GM19467 (cell line): Measurements from ENCODE around the gene EBNA1BP2.
"Not testable (repeated sequence)": the region's sequence is repeated elsewhere in the genome, so short reads cannot be mapped to it uniquely, and the experiment has no call there.

Source experiments
- ATAC-seq: cut with Tn5 transposase; IDR thresholded peaks from one replicate; pipeline ENCODE4 v1.9.1; 2021; ENCODE audit warnings: mild to moderate bottlenecking, moderate library complexity; ENCODE audit not compliant: unreplicated experiment

Gene EBNA1BP2, protein sequence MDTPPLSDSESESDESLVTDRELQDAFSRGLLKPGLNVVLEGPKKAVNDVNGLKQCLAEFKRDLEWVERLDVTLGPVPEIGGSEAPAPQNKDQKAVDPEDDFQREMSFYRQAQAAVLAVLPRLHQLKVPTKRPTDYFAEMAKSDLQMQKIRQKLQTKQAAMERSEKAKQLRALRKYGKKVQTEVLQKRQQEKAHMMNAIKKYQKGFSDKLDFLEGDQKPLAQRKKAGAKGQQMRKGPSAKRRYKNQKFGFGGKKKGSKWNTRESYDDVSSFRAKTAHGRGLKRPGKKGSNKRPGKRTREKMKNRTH

DNA sequence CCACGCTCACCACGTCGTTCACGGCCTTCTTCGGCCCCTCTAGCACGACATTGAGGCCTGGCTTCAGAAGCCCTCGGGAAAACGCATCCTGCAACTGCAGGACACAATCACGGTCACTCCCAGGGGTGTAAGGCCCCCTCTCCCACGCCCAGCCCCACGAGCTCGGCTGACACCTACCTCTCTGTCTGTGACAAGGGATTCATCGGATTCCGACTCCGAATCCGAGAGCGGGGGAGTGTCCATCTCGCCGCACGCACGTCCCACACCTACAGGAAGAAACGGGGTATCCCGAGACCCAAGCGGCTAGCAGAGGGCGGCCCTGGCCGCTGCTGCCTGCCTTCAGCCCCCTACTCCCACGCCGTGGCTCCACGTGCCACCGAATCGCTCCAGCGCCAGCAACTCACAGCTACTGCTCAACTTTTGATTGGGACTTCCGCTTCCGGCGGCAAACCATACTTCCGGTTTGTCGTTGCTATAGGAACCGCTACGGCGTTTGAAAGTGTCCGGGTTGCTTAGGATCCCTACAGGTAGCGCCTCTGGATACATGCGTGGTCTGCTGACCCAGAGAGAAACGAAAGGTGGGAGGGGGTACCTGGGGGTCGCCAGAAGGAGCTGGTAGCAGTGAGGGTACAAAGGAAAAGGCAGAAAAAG is at the start of gene EBNA1BP2, which contains the start of gene CFAP57:
Gene EBNA1BP2 (minus strand): TSS at position 415 of the 651 bp plus-strand sequence. CDS start 172 bp downstream, at position 243.
Gene CFAP57 (plus strand): TSS at position 455 of the 651 bp plus-strand sequence. CDS start 424 bp downstream, outside the sequence.
- ATAC-seq = peak; percentile 86

DNA sequence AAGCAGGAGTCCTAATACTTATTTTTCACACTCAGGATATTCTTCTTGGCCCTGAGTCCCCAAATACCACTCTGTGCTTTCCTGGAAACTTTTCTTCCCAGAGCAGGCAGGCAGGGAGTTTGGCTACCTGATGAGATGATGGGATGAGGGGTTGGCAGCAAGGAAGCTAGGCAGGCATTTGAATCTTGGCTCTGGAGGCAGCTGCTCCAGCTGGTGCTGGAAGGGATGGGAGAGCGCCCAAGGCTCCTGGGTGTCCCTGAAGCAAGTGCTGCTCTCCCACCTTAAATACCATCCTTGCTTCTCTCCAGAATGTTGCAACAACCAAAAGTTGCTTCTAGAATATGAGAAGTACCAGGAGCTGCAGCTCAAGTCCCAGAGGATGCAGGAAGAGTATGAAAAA is 49.7 kb upstream of the EBNA1BP2 start:
- no peak for ATAC-seq

DNA sequence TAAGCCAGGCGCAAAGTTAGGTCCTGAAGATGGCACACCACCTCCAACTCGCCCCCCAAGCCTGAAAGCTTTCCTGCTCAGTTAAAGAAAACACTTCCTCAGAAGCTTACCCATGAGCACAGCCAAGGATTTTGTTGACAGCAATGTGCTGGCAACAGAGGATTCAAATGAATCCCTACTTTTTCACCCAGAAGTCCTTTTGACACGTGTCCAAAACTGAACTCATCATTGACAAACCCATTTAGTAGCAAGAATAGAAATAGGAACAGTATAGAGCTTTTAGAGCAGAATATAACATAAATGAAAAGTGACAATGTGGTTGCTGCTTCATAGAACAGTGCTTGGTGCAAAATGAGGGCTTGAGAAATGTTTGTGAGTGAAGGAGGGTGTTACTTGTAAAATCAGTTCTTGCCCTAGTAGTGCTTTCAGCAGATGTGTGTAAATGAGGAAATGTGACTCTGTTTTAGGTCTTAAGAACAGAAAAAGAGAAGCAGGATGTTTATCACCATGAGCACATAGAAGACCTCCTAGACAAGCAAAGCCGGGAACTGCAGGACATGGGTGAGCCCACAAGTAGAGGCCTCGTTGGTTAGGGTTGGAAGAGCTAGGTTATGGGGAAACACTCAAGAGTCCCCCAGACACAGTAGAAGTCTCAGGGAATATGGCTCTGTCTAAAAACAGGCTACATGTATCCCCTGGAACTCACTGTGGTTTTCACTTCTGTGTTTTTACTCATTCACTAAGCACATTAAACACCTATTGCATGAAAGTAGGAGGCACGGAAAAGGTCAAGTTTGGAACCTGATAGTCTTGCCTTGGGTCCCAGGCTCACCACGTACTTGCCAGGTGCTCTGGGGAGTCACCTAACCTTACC is 49.1 kb upstream of the EBNA1BP2 start:
- ATAC-seq = peak; percentile 64

DNA sequence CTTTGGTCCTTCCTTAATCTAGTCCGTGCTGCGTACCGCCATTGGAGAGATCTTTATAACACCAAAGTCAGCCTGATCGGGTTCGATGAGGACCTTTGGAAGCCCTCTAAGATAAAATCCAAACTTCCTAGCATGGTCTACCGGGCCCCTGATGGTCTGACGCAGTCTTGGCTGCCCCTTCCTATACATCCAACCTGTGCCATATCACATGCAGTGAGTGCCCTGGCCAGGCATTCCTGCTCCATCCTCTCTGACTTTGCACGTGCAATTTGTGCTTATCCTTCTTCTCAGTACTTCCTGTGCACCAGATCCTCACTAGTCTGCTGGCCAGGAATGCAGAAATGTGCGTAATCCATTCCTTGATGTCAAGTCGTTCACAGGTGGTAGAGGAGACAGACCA is 45.7 kb upstream of the EBNA1BP2 start:
- ATAC-seq = no peak

DNA sequence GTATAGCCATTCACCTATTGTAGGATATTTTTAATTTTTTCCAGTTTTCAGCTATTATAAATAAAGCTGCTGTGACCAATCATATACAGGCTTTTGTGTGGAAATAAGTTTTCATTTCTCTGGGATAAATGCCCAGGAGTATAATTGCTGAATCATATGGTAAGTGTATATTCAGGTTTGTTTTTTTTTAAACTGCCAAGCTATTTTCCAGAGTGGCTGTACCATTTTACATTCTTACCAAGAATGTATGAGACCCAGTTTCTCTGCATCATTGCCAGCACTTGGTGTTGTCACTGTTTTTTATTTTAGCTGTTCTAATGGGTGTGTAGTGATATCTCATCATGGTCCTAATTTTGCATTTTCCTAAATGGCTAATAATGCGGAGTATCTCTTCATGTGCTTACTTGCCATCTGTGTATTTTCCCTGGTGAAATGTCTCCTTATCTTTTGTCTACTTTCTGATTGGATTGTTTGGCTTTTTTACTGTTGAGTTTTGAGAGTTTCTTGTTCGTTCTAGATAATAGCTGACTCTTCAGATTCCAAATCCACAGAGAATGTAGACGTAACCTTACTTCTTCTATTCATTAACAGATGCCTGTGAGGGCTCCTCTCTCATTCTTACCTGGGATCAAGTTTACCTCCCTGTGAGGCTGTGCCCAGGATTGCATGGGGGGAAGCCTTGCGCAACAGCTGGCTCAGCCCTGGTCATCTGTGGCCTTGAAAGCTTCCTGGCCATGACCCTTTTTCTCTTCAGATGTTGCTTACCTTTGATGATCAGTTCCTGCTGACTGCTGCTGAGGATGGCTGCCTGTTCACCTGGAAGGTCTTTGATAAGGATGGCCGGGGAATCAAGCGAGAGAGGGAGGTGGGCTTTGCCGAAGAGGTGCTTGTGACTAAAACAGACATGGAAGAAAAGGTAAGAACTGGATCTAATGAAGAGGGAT is 42.7 kb upstream of the EBNA1BP2 start:
- ATAC-seq = no peak

DNA sequence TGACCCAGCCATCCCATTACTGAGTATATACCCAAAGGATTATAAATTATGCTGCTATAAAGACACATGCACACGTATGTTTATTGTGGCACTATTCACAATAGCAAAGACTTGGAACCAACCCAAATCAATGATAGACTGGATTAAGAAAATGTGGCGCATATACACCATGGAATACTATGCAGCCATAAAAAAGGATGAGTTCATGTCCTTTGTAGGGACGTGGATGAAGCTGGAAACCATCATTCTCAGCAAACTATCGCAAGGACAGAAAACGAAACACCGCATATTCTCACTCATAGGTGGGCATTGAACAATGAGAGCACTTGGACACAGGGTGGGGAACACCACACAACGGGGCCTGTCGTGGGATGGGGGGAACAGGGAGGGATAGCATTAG is 36.2 kb upstream of the EBNA1BP2 start:
- ATAC-seq = not testable (repeated sequence)

DNA sequence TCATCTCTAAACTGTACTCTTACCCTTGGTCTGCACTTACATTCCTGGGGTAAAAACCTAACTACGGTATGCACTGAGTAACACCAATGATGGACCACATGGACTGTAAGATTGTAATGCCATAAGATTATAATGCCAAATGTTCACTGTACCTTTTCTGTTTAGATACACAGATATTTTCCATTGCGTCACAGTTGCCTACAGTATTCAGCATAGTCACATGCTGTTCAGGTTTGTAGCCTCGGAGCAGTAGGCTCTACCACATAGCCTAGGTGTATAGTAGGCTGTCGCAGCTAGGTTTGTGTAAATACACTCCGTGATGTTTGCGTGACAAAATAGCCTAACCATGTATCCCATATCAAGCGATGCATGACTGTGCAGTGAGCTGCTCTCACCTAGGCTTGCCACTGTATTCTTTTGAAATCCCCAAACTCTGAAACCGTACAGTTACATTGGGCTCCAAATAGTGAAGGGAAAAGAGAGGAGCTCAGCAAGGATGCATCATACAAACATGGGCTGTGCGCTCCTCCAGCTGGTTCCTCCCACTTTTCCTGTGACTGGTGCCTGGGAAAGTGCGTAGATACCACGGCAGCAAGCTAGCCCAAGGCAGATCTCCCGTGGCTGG is 35.3 kb upstream of the EBNA1BP2 start:
- no peak for ATAC-seq

DNA sequence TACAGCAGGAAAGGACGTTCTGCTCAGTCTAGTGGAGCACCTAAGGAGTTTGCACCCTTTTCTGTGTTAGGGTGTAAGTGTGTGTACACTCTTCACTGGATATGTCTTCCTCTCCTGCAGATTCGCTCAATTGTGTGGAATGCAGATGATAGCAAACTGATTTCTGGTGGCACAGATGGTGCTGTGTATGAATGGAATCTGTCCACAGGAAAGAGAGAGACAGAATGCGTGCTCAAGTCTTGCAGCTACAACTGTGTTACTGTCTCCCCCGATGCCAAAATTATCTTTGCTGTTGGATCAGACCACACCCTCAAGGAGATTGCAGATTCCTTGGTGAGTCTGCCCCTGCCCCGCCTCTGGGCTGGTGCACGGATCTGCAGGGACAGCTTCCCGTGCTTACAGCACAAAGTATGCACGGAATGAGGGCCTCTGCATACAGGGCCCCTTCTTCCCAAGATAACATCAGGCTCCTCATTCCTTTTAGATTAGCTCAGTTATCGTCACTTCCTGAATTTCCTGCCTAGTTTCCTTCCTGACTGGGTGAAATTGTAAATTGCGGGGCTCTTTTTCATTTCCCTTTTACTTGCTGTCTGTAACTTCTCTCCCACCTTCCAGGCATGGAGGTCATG is 34.6 kb upstream of the EBNA1BP2 start:
- no peak for ATAC-seq

DNA sequence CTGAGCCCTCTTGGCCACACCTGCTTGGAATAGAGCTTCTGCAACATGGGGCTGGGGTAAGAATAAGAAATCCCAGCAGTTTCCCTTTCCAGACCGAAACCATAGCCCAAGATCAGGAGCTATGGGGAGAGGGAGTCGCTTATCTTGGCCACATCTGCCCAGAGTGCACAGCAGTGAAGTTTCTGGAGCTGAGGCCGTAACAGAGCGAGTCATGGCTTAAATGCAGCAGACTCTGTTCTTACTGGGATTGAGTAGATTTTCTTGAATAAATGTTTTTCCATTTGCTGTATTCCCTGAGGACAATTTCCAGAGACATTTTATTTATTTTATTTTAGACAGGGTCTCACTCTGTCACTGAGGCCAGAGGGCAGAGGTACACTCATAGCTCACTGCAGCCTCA is 33.6 kb upstream of the EBNA1BP2 start:
- no peak for ATAC-seq

DNA sequence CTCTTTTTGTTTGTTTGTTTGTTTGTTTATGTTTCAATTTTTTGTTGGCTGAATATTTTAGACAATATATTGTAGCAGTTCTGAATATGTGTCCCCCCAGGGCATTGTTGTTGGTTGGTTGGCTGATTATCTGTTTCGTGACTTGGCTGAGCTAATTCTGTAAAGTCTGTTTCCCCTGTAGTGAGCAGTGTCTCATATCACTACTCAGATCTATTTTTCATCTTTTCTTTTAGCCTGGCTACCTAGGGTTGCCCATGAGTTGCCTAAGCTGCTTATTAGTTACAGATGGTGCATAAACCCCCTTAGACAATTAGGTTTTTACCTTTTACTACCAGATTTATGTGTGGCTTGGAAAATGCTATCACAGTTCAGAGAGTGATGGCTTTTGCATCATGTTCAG is 32.3 kb upstream of the EBNA1BP2 start:
- no peak for ATAC-seq

DNA sequence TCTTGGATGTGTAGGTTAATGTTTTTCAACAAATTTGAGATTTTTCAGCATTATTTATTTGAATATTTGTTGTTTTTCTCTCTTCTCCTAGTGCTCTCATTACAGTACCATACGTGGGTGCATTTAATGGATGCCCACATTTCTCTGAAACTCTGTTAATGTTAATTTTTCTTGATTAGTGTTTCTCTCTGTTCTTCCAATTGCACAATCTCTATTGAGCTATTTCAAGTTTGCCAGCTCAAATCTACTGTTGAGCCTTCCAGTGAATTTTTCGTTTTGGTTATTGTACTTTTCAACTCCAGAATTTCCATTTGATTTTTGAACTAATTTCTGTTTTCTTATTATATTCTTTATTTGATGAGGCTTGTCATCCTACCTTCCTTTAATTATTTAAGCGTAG is 31.8 kb upstream of the EBNA1BP2 start:
- ATAC-seq = no peak

DNA sequence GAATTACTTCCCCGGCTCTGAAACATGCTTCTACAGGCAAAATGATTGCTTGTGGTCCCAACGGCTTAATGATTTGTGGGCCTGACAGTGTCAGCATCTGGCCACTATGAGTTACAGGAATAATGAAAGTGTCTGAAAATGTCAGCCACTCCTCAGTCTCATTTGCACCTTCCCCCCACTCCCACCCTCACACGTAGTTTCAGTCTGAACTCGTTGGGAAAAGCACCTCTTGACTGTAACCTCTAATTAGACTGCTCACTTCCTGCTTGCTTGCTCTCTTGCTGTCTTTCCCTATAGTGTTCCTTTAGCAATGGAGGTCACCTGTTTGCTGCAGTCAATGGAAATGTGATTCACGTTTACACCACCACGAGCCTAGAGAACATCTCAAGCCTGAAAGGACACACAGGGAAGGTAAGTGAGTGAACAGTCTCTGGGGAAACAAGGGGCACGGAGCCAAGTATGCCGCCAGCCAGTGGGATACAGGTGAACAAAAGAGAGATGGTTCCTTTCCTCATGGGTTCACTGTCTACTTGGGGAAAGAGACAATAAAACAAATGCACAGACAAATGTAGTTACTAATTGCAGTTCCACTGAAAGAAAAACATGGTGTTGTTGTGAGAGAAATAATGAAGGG is 27.1 kb upstream of the EBNA1BP2 start:
- peak; percentile 60 for ATAC-seq

DNA sequence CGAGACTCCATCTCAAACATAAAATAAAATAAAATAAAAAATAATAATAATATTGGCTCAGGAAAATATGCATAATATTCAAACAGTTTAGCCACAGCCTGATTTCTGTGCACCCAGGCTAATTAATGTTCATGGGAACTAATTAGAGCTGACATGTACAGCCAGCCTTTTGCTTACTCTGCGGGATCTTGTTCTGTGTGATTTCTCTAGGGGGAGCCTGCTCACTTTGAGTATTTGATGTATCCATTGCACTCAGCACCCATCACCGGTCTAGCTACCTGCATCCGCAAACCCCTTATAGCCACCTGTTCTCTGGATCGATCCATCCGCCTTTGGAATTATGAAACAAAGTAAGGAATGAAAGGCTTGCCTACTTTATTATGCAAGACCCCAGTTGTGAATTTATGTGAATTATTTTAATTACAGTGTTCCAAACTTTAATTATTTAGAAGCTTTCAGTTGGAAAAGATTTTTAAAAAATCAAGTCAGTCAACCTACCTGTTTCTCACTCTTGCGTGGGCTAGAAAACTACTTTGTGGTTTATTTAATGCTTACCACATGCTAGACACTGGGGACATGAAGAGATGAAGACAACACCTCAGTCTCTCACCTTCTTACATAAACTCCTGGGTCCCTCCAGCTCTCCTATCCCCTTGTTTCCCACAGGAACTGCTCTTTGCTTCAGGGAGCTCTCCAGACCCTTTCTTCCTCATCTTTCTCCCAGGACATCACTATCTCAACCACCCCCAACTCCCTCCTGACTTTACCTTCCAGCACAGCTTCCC is 25.4 kb upstream of the EBNA1BP2 start:
- no peak for ATAC-seq

DNA sequence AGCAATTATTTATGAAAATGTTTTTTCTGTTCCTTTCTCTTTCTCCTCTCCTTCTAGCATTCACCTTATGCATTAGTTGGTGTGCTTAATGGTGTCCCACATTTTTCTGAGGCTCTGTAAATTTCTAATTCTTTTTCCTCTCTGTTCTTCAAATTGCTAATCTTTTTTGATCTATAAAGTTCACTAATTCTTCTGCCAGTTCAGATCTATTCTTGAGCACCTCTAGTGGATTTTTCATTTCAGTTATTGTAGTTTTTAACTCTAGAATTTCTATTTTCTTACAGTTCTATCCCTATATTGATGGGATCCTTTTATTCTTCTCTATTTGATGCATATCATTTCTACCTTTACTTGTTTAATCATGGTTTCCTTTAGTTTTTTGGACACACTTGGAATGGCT is 22.4 kb upstream of the EBNA1BP2 start:
- no peak for ATAC-seq

DNA sequence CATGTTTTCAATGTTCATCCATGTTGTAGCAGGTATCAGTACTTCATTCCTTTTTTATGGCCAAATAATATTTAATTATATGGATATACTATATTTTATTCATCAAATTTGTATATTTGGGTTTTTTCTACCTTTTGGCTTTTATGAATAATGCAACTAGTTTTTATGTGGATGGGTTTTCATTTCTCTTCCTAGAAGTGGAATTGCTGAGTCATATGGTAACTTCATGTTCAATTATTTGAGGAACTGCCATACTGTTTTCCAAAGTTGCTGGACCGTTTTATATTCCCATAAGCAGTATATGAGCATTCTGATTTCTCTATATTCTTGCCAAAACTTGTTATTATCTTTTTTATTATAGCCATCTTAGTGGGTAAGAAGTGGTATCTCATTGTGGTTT is 16.0 kb upstream of the EBNA1BP2 start:
- ATAC-seq = no peak

DNA sequence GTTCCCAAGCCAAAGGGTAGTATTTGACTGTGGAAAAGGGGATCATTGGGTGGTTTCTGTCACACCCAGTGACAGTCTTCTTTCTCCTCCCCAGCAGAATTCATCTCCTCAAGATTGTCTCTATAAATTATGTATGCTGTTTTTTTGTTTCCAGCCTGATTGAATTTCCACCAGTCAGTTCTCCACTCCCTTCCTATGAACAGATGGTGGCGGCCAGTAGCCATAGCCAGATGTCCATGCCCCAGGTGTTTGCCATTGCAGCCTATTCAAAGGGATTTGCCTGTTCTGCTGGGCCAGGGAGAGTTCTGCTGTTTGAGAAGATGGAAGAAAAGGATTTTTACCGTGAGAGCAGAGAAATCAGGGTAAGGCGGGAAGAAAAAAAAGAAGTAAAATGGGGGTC is 12.9 kb upstream of the EBNA1BP2 start:
- ATAC-seq = no peak

DNA sequence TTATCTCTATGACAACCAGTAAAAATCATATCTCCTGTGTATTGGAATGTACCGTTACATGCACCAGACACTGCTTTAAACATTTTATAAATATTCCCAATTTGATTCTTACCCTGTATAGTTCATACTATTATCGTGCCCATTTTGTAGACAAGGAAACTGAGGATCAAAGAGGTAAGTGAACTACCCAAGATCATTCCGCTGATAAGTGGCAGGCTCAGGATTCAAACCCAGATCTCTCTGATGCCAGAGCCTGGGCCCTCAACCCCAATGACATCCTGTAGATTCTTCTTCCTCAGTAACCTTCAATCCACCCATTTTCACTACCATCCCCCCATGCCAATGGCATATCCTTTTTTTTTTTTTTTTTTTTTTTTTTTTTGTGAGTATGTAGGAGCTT is 12.3 kb upstream of the EBNA1BP2 start:
- ATAC-seq = no peak

DNA sequence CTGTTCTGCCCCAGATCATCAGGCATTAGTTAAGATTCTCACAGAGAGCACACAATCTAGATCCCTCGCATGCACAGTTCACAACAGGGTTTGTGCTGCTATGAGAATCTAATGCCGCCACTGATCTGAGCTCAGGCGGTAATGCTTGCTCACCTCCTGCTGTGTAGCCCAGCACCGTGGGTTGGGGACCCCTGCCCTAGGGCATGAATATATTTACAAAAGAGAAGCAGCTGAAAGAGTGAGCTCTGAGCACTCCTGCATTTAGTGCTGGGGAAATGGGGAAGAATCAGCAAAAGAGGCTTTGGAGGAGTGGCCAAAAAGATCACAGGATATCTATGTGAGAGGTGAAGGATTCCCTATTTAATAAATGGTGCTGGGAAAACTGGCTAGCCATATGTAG is 5.6 kb upstream of the EBNA1BP2 start:
- ATAC-seq = no peak
